ACHN (cell line): ENCODE data around the gene RASA3.
"Not testable (repeated sequence)": the region's sequence is repeated elsewhere in the genome, so short reads cannot be mapped to it uniquely, and the experiment has no call there.

Experiments
- DNase-seq: peaks from one replicate; pipeline ENCODE4 v3.0.0-alpha.2; 2015
- in situ Hi-C: cut with HindIII; loops from 2 replicates; pipeline ENCODE4 v1.10.0; 2017; ENCODE audit warnings: low sequenced_read_pairs, low pct_ligation_motif_present, low pct_unique_long_range_greater_than_20kb

RASA3 gene

DNA sequence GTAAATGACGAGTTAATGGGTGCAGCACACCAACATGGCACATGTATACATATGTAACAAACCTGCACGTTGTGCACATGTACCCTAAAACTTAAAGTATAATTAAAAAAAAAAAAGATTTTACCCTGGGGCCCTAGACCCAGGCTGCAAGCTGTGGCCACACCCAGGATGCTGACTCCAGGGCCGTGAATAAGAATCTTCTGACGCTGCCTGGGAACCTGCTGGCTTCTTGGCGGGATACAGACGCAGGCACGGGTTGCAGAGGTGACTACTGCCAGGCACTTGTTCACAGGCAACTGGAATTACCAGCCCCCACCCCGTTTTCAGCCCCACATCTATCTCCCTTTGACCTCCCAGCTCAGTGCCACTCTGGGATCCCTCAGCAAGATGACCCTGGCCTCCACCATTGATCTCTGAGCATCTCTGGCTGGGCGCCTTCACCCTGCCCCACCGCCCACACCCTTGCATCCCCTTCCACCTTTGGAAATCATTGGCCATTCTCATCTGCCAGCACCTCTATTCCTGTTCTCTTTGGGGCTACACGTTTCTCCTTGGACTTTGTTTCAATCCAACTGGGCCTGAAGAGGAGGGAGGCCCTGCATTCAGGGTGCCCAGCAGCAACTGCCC lies 25.6 kb upstream of the RASA3 start:
- in situ Hi-C loops = no loop called here

DNA sequence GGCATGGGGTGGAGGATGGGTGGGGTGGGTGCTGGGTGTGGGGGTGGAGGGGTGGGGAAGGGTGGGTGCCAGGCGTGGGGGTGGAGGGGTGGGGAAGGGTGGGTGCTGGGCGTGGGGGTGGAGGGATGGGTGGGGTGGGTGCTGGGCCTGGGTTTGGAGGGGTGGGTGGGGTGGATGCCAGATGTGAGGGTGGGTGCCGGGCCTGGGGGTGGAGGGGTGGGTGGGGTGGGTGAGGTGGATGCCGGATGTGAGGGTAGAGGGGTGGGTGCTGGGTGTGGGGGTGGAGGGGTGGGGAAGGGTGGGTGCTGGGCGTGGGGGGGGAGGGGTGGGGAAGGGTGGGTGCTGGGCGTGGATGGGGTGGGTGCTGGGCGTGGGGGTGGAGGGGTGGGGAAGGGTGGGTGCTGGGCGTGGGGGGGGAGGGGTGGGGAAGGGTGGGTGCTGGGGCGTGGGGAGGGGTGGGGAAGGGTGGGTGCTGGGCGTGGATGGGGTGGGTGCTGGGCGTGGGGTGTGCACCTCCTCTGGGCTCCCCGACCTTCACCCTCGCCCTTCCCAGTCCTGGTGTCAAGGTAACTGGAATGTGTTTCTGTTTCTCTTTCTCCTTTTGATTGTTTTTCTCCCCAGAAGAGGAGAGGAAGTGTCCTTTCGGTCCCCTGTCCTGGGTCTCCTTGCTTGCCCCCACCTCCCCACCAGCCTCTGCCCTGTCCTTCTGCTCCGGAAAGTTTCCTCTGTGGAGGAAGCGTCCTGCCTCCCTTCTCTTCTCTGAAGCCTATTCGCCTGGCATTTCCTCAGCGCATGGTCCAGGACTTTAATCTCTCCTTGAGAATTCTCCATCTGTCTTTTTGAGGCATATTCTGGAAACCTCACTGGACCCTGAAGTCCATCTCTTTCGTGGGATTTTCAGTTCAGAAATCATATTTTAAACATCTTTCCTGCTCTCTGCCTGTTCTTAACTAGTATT lies 23.8 kb upstream of the RASA3 start:
- DNase-seq = no peak
- in situ Hi-C loops = no loop called here

More for the DNA sequence above, 25.6 kb upstream of the RASA3 start:
- no peak for DNase-seq

- no peak for DNase-seq
- in situ Hi-C loops = no loop called here
Measured at GRCh38 chr13:114155320-114155719, 22.9 kb upstream of the RASA3 start.

- in situ Hi-C loops = no loop called here
- no peak for DNase-seq
Measured at GRCh38 chr13:114154476-114154875, 22.1 kb upstream of the RASA3 start.

- in situ Hi-C loops = no loop called here
- no peak for DNase-seq
Measured at GRCh38 chr13:114153485-114154080, 21.2 kb upstream of the RASA3 start.

GRCh38 chr13:114152831-114153371 lies 20.5 kb upstream of the RASA3 start:
- in situ Hi-C loops = no loop called here
- no peak for DNase-seq

DNA sequence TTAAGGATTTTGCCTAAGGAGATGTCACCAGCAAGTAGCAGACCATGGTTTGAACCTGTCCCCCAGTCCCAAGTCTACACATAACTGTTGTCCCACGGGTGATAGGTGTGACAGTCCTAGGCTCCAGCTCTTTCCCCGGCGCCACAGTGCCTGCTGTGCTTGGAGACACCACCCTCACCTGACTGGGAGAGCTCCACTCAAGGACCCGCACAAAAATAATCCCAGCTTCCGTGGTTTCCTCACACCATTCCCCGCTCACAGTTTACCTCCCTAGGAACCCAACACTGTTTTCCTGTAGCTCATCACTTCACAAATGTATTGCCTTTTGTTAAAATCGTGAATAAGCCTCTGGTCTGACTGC lies 19.8 kb upstream of the RASA3 start:
- DNase-seq = no peak
- in situ Hi-C loops = no loop called here

GRCh38 chr13:114151565-114152284 lies 19.3 kb upstream of the RASA3 start:
- DNase-seq = no peak
- in situ Hi-C loops = no loop called here

GRCh38 chr13:114151031-114151430 lies 18.6 kb upstream of the RASA3 start:
- no peak for DNase-seq
- in situ Hi-C loops = no loop called here

GRCh38 chr13:114149774-114150740 lies 17.6 kb upstream of the RASA3 start:
- DNase-seq = no peak

DNA sequence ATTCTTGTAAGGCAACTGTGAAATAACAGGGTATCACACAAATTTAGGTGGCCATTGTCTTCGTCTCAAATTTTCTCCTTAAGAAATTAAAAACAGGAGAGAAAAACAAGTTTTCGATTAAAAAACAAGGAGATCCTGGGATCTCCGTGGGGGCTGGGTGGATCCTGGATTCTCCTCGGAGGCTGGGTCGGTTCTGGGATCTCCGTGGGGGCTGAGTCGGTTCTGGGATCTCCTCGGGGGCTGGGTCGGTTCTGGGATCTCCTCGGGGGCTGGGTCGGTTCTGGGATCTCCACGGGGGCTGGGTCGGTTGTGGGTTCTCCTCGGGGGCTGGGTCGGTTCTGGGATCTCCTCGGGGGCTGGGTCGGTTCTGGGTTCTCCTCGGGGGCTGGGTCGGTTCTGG lies 16.5 kb upstream of the RASA3 start:
- DNase-seq, in situ Hi-C loops: not testable (repeated sequence)

More at GRCh38 chr13:114149774-114150740, 17.6 kb upstream of the RASA3 start:
- in situ Hi-C loops = no loop called here

DNA sequence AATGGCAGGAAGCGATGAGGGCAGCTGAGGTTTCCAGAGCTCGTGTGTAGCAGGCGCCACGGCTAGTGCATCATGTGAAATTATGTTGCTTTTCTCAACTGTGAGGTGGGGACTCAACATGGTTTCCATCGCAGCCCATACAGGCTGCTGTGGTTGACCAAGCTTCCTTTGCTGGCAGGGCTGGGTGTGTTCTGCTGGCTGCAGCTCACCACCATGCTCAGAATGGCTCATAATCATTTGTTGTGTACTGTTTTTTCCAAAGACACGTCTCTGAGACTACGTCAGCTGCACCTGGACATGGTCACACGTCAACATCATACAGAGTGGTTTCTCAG lies 16.1 kb upstream of the RASA3 start:
- in situ Hi-C loops = no loop called here
- DNase-seq = no peak

DNA sequence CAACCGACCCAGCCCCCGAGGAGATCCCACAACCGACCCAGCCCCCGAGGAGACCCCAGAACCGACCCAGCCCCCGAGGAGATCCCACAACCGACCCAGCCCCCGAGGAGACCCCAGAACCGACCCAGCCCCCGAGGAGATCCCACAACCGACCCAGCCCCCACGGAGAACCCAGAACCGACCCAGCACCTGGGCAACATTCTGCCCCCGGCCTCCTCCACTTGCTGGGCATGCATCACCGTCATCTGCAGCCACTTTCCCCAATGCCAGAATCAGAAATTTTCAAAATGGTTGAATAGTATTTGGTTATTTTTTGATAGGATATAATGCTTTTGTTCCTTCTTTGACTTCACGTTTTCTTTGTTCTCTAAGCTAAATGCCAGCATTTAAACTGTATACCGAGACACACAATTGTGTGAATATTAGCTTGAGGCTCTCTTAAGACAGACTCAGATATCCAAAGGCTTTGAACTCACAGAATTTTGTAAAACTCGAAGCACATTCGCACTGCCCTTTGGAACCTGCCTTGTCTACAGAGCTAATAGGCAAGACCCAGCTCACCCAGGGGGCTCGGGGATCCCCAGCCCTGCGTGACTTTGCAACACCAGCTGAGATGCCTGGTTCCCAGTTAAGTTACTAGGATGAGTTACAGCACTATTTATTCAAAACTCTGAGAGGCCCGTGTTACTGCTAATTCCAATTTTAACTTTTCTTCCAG lies 15.5 kb upstream of the RASA3 start:
- no peak for DNase-seq
- in situ Hi-C loops = no loop called here

- peak; percentile 8 for DNase-seq
- in situ Hi-C loops = no loop called here
Measured at GRCh38 chr13:114146629-114147028, 14.2 kb upstream of the RASA3 start.

- in situ Hi-C loops = no loop called here
Measured at GRCh38 chr13:114146173-114146572, 13.8 kb upstream of the RASA3 start.

DNA sequence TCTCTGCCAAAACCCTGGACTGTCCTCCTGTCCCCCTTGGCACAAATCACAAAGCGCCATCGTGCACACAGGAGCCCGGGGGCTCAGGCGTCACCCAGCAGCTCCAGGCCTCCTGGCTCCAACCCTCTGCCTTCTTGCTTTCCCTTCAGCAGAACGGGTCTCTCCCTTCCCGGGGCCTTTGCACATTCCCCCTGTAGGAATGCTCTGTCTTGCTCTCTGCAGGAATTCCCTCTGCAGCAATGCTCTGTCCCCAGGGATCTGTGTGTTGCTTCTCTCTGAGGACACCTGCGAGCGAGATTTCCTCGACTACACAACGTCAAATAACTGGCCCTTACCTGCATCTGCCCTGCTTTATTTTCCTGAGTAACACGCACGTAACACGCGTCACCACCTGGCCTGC lies 13.3 kb upstream of the RASA3 start:
- no peak for DNase-seq
- in situ Hi-C loops = no loop called here

More at GRCh38 chr13:114146173-114146572, 13.8 kb upstream of the RASA3 start:
- DNase-seq = no peak

DNA sequence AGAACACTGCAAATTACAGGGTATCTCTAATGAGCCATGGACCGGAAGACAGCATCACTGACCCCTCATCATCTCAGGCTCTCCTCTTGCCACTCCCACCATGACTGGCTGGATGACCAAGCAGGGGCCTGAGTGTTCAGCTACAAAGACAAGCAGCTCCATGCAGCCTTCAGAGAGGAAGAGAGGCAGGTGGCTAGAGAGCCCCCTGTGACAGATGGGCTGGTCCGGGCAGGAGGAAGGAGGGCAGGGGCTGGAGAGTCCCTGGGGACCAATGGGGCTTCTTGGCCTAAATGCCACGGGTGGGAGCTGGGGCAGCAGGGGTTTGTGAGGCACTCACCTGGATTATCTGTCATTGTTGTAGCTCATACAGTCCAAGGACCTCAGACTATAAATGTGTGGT lies 12.8 kb upstream of the RASA3 start:
- DNase-seq = no peak
- in situ Hi-C loops = no loop called here
